NCI-H1092 (cell line): ENCODE measurements around the gene ZSCAN5C.
"Not testable (repeated sequence)": the region's sequence is repeated elsewhere in the genome, so short reads cannot be mapped to it uniquely, and the experiment has no call there.

ENCODE experiments used
- DNase-seq: peaks from one replicate; lab custom pipeline; 2025; lab: John Stamatoyannopoulos, UW

The ZSCAN5C gene, protein sequence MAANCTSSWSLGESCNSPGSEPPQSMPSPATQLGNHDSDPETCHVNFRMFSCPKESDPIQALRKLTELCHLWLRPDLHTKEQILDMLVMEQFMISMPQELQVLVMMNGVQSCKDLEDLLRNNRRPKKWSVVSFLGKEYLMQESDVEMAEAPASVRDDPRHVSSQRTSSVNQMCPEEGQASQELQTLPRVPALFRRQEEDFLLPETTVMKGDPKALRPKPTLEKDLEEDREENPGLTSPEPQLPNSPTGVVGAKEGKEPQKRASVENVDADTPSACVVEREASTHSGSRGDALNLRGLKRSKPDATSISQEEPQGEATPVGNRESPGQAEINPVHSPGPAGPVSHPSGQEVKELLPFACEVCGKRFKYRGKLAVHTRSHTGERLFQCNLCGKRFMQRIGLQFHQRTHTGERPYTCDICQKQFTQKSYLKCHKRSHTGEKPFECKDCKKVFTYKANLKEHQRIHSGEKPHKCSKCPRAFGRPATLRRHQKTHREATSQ

GRCh38 chr19:56201973-56202372 lies at the start of gene ZSCAN5C:
TSS of gene ZSCAN5C (plus strand) at chr19:56202273. CDS start at chr19:56205914, 3,641 bp downstream.
- DNase-seq = no peak

DNA sequence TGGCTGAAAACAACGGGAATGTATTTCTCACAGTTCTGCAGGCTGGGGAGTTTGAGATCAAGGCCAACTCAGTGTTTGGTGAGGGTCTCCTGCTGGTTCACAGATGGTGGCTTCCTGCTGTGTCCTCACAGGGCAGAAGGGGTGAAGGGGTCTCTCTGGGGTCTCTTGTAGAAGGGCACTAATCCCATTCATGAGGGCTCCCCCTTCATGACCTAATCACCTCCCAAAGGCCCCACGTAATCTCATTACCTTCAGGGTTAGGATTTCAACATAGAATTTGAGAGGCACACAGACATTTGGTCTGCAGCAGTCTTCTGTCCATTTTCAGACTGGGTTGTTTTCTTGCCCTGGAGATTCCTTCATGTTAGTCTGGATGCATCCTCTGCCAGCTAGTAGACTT lies 49.4 kb upstream of the ZSCAN5C start:
- no peak for DNase-seq

DNA sequence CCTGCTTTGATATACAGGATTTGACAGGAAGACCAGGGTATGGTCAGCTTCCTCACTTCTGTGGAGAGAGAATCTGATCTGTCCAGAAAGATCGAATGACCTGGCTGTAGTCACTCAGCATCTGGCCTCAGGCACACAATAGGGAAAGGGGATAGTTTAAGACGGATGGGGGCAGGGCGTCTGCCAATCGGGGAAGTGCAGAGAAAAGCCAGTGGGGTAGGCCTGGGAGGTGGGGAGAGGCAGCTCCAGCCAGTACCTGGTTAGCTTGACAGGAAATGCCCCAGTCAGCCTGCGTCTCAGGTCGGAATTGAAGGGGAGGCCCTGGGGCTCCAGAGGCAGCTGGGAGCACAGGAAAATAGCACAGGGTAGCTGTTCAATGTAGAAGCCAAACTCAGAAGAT lies 48.6 kb upstream of the ZSCAN5C start:
- no peak for DNase-seq

GRCh38 chr19:56155124-56155687 lies 46.9 kb upstream of the ZSCAN5C start:
- DNase-seq = no peak

DNA sequence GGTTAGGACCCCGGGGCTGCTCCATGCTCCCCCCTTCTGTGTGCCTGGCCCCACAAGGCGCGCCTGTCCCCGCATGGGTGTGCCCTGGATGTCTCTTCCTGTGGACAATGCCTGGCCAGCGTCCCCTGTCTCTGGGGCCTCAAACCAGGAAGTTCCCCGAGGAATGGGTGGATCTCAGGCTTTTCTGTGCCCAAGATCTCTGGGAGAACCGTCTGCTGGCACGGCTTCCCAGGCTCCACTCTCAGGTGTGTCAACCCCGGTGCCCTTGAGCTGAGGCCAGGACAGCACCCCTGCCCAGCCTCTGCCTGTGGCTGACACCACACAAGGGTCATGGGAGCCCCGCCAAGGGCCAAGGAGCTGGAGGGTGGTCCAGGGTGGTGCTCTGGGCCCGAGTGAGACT lies 45.3 kb upstream of the ZSCAN5C start:
- no peak for DNase-seq

GRCh38 chr19:56158170-56158757 lies 43.8 kb upstream of the ZSCAN5C start:
- no peak for DNase-seq

DNA sequence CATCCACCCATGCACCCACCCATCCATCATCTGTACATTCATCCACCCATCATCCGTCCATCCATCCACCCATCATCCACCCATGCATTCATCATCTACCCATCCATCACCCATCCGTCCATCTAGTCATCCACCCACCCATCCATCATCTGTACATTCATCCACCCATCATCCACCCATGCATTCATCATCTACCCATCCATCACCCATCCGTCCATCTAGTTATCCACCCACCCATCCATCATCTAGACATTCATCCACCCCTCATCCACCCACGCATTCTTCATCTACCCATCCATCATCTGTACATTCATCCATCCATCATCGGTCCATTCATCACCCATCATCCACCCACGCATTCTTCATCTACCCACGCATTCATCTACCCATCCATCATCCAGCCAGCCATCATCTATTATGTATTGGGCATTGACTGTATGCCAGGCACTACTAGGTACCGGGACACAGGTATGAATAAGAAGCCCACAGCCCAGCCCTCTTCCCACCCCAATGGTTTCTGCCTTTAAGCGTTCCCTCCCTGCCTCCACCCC lies 43.0 kb upstream of the ZSCAN5C start:
- DNase-seq = no peak

- DNase-seq = no peak
These were observed 42.3 kb upstream of the ZSCAN5C start for GRCh38 chr19:56159622-56160271.

DNA sequence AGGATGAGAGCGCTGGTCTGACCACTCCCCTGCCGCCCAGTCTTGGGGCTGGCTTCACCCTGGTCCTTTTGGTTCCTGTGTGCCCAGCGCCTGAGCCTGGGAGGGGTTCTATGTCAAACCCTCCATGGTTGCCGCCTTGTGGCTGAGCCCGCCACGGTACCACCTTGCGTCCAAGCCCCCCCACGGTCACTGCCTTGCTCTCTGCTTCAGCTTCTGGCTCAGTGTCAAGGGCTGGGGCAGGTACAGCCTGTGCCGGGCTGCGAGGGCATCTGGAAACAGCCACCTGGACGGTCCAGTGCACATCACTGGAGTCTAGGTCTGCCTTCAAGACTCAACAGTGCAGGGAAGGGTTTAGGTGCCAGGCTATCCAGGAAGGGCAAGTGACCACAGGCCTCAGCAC lies 40.5 kb upstream of the ZSCAN5C start:
- DNase-seq = no peak

- DNase-seq = no peak
These were observed 39.8 kb upstream of the ZSCAN5C start for GRCh38 chr19:56162258-56162657.

DNA sequence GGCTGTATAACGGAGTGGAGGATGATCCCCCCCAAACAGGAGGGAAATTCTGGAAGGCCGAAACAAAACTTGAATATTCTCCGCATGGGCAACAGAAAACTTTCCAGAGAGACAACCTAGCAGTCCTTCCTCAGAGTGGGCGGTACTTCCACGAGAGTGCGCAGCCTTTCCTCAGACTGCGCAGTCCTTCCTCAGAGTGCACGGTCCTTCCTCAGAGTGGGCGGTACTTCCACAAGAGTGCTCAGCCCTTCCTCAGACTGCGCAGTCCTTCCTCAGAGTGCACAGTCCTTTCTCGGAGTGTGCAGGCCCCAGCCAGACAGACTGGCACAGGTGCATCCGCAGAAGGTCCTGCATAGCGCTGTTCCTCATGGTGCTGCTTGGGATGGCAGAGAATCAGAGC lies 39.0 kb upstream of the ZSCAN5C start:
- no peak for DNase-seq

GRCh38 chr19:56167064-56167578 lies 35.0 kb upstream of the ZSCAN5C start:
- no peak for DNase-seq

DNA sequence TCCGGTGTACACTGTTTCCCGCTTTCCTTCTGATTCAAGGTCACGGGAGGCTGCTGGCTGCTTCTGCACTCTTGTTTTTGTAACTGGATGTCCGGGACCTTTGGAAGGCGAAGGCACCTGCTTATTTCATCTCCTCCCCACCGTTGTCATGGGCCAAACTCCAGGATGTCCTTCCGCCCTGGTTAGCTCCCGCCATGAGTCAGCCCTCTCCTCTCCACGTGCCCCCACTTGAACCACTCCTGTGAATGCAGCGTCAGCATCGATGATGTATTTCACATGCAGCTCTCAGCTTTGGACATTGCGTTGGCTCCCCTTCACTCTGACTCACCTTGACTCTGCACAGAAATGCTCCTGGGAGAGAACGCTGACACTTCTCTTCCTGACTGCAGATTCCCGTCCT lies 31.8 kb upstream of the ZSCAN5C start:
- no peak for DNase-seq

GRCh38 chr19:56174086-56174485 lies 28.0 kb upstream of the ZSCAN5C start:
- DNase-seq = no peak

DNA sequence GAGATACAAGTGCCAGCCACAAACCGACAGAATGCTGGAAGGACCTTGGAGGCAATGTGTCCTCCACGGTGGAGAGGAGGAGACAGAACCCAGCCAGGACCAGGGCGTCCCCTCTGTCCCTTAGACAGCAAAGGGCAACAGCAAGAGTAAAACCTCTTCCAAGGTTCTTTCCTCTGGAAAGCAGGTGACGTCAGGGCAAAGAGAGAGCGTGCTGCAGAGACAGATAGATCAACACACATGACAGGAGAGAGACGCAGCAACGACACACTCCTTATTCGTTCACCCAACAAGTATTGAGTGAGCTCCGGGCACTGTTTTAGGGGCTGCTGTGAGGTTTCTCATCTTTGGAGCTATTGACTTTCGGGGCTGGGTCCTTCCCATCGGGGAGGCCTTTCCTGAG lies 27.5 kb upstream of the ZSCAN5C start:
- DNase-seq = no peak

- DNase-seq = not testable (repeated sequence)
These were observed 26.2 kb upstream of the ZSCAN5C start, which contains the start of gene GALP for GRCh38 chr19:56175861-56176307. TSS of gene GALP (plus strand) at chr19:56176008. CDS start at chr19:56177109, 1,101 bp downstream.

- not testable (repeated sequence) for DNase-seq
These were observed 25.8 kb upstream of the ZSCAN5C start for GRCh38 chr19:56176310-56176709.

- no peak for DNase-seq
These were observed 25.2 kb upstream of the ZSCAN5C start for GRCh38 chr19:56176881-56177280.

DNA sequence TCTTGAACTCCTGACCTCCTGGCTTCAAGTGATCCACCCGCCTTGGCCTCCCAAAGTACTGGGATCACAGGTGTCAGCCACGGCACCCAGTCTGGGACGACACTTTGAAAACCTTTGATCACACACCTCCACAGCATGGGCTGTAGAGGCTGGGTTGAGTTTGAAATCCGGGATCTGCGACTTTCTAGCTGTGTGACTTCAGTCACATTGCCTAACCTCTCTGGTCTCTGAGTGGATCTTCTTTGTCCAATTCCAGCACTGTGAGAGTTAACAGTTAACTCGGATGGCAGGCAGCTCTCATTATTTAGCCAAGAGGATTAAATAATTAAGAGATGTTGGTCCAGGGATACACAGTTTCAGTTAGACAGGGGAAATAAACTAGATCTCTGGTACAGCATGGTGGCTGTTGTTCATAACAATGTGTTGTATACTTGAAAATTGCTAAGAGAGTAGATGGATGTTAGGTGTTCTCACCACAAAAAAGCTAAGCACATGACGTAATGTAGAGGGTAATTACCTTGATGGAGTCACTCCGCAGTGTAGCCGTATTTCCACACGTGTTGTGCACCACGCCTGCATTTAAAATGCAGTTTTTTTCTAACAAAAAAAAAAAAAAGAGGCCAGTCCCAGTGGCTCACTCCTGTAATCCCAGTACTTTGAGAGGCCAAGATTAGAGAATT lies 24.4 kb upstream of the ZSCAN5C start:
- DNase-seq = no peak

DNA sequence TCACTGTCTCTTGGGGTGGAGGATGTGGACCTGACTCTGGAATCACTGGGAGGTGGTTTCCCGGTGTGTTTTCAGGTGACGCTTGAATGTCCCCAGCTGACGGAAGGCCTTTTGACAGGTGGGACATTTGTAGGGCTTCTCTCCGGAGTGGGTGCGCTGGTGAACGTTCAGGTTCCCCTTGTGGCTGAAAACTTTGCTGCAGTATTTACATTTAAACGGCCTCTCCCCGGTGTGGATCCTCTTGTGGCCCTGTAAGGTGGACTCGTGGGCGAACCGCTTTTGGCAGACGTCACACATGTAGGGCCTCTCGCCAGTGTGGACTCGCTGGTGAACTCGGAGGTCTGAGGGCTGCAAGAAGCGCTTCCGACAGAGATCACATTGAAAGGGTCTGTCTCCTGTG lies 12.3 kb upstream of the ZSCAN5C start:
- DNase-seq = no peak

DNA sequence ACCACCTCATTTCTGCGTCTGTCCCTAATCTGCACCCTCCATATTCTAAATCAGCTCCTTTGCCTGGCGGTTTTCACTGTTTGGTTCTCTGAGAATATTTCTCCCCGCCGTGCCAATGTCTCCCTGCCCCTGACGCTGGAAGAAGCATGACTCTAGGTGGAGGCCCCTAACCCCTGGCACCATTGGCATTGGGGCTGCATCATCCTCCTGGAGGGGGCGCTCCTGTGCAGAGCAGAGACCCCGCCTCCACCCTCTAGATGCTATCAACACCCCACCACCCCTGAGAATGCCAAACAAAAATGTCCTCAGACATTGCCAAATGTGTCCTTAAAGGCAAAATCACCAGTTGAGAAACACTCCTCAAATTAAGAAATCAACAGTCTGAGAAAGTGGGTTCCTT lies 11.0 kb upstream of the ZSCAN5C start:
- no peak for DNase-seq
